ENCODE measurements around the gene IL3RA.
"Not testable (repeated sequence)": the region's sequence is repeated elsewhere in the genome, so short reads cannot be mapped to it uniquely, and the experiment has no call there.

The IL3RA gene

GRCh38 chrX:1334854-1335253 lies 1.7 kb upstream of the IL3RA start:
- H3K27me3 ChIP-seq (ENCODE audit: insufficient read depth, low read length): no peaks in the 10 kb centered on the region
- H3K27ac ChIP-seq (ENCODE audit: low read length): no peak overlapping the region
- no peak overlapping the region for H3K4me3 ChIP-seq (ENCODE audit: low read length)
- no peaks in the 10 kb centered on the region for H3K36me3 ChIP-seq (ENCODE audit: insufficient read depth, low read depth, low read length)
- no peak overlapping the region for H3K9ac ChIP-seq (ENCODE audit: low read depth, low read length)
- no peaks in the 10 kb centered on the region for H3K4me1 ChIP-seq (ENCODE audit: insufficient read depth, low read length)
- H3K9me3 ChIP-seq (ENCODE audit: insufficient read depth, low read depth, low read length): peaks cover 10% of the 10 kb centered on the region; the same call in 1 of the 2 replicates

GRCh38 chrX:1336948-1337779 lies 579 bp downstream of the IL3RA start:
- Histone ChIP-seq H3K4me1 (ENCODE audit: insufficient read depth, low read length) (no peaks in the 10 kb centered on the region), H3K27ac (ENCODE audit: low read length) (no peak overlapping the region), H3K27me3 (ENCODE audit: insufficient read depth, low read length) (no peaks in the 10 kb centered on the region), H3K9me3 (ENCODE audit: insufficient read depth, low read depth, low read length) (peaks cover 15% of the 10 kb centered on the region; the same call in 1 of the 2 replicates), H3K36me3 (ENCODE audit: insufficient read depth, low read depth, low read length) (no peaks in the 10 kb centered on the region), H3K9ac (ENCODE audit: low read depth, low read length) (no peak overlapping the region), H3K4me3 (ENCODE audit: low read length) (no peak overlapping the region)

- peaks cover 15% of the 10 kb centered on the region; the same call in 1 of the 2 replicates for H3K9me3 ChIP-seq (ENCODE audit: insufficient read depth, low read depth, low read length)
Observed at GRCh38 chrX:1341545-1342184, 5.1 kb downstream of the IL3RA start.

GRCh38 chrX:1349606-1350005 lies 13.0 kb downstream of the IL3RA start:
- not testable (repeated sequence) for H3K9me3 ChIP-seq (ENCODE audit: insufficient read depth, low read depth, low read length); H3K27me3 ChIP-seq (ENCODE audit: insufficient read depth, low read length); H3K27ac ChIP-seq (ENCODE audit: low read length); H3K36me3 ChIP-seq (ENCODE audit: insufficient read depth, low read depth, low read length); H3K4me3 ChIP-seq (ENCODE audit: low read length); H3K9ac ChIP-seq (ENCODE audit: low read depth, low read length); H3K4me1 ChIP-seq (ENCODE audit: insufficient read depth, low read length)

More at GRCh38 chrX:1341545-1342184, 5.1 kb downstream of the IL3RA start:
- Histone ChIP-seq H3K27me3 (ENCODE audit: insufficient read depth, low read length) (no peaks in the 10 kb centered on the region), H3K36me3 (ENCODE audit: insufficient read depth, low read depth, low read length) (no peaks in the 10 kb centered on the region), H3K9ac (ENCODE audit: low read depth, low read length) (no peak overlapping the region), H3K4me3 (ENCODE audit: low read length) (no peak overlapping the region), H3K4me1 (ENCODE audit: insufficient read depth, low read length) (no peaks in the 10 kb centered on the region), H3K27ac (ENCODE audit: low read length) (no peak overlapping the region)

GRCh38 chrX:1351981-1352714 lies 15.6 kb downstream of the IL3RA start:
- H3K27me3 ChIP-seq (ENCODE audit: insufficient read depth, low read length): no peaks in the 10 kb centered on the region
- H3K9me3 ChIP-seq (ENCODE audit: insufficient read depth, low read depth, low read length): 0 out of 2 replicates have a peak, but pooled peaks cover 5% of the 10 kb centered on the region
- H3K9ac ChIP-seq (ENCODE audit: low read depth, low read length): no peak overlapping the region
- H3K4me3 ChIP-seq (ENCODE audit: low read length): no peak overlapping the region
- H3K36me3 ChIP-seq (ENCODE audit: insufficient read depth, low read depth, low read length): no peaks in the 10 kb centered on the region
- peaks cover 8% of the 10 kb centered on the region; the same call in 1 of the 2 replicates for H3K4me1 ChIP-seq (ENCODE audit: insufficient read depth, low read length)
- H3K27ac ChIP-seq (ENCODE audit: low read length): no peak overlapping the region

GRCh38 chrX:1354036-1355019 lies 17.7 kb downstream of the IL3RA start:
- Histone ChIP-seq H3K36me3 (ENCODE audit: insufficient read depth, low read depth, low read length) (no peaks in the 10 kb centered on the region; the same call in 1 of the 2 replicates), H3K27ac (ENCODE audit: low read length) (no peak overlapping the region), H3K4me3 (ENCODE audit: low read length) (no peak overlapping the region), H3K9ac (ENCODE audit: low read depth, low read length) (no peak overlapping the region), H3K4me1 (ENCODE audit: insufficient read depth, low read length) (peaks cover 8% of the 10 kb centered on the region; the same call in 1 of the 2 replicates), H3K9me3 (ENCODE audit: insufficient read depth, low read depth, low read length) (0 out of 2 replicates have a peak, but pooled peaks cover 5% of the 10 kb centered on the region), H3K27me3 (ENCODE audit: insufficient read depth, low read length) (no peaks in the 10 kb centered on the region)

- peak overlapping the region; percentile 43; the same call in 1 of the 2 replicates for H3K4me3 ChIP-seq (ENCODE audit: low read length)
- peak overlapping the region; percentile 72; the same call in 1 of the 2 replicates for H3K9ac ChIP-seq (ENCODE audit: low read depth, low read length)
- peaks cover 8% of the 10 kb centered on the region; the same call in 1 of the 2 replicates for H3K4me1 ChIP-seq (ENCODE audit: insufficient read depth, low read length)
- H3K27ac ChIP-seq (ENCODE audit: low read length): peak overlapping the region; percentile 89
- H3K27me3 ChIP-seq (ENCODE audit: insufficient read depth, low read length): no peaks in the 10 kb centered on the region
- H3K9me3 ChIP-seq (ENCODE audit: insufficient read depth, low read depth, low read length): 0 out of 2 replicates have a peak, but pooled peaks cover 5% of the 10 kb centered on the region
- H3K36me3 ChIP-seq (ENCODE audit: insufficient read depth, low read depth, low read length): no peaks in the 10 kb centered on the region; the same call in 1 of the 2 replicates
Observed at GRCh38 chrX:1355131-1356046, 18.8 kb downstream of the IL3RA start.

GRCh38 chrX:1357993-1358392 lies 21.4 kb downstream of the IL3RA start:
- no peak overlapping the region for H3K27ac ChIP-seq (ENCODE audit: low read length)
- H3K9me3 ChIP-seq (ENCODE audit: insufficient read depth, low read depth, low read length): no peaks in the 10 kb centered on the region
- H3K36me3 ChIP-seq (ENCODE audit: insufficient read depth, low read depth, low read length): no peaks in the 10 kb centered on the region; the same call in 1 of the 2 replicates
- no peak overlapping the region for H3K9ac ChIP-seq (ENCODE audit: low read depth, low read length)
- no peaks in the 10 kb centered on the region for H3K27me3 ChIP-seq (ENCODE audit: insufficient read depth, low read length)
- H3K4me1 ChIP-seq (ENCODE audit: insufficient read depth, low read length): peaks cover 8% of the 10 kb centered on the region; the same call in 1 of the 2 replicates
- no peak overlapping the region for H3K4me3 ChIP-seq (ENCODE audit: low read length)

- no peaks in the 10 kb centered on the region for H3K27me3 ChIP-seq (ENCODE audit: insufficient read depth, low read length)
- no peak overlapping the region for H3K9ac ChIP-seq (ENCODE audit: low read depth, low read length)
- H3K4me1 ChIP-seq (ENCODE audit: insufficient read depth, low read length): peaks cover 8% of the 10 kb centered on the region; the same call in 1 of the 2 replicates
- no peak overlapping the region for H3K4me3 ChIP-seq (ENCODE audit: low read length)
- no peaks in the 10 kb centered on the region for H3K9me3 ChIP-seq (ENCODE audit: insufficient read depth, low read depth, low read length)
- no peaks in the 10 kb centered on the region; the same call in 1 of the 2 replicates for H3K36me3 ChIP-seq (ENCODE audit: insufficient read depth, low read depth, low read length)
- no peak overlapping the region for H3K27ac ChIP-seq (ENCODE audit: low read length)
Observed at GRCh38 chrX:1358793-1359476, 22.4 kb downstream of the IL3RA start.
